HTR-8/SVneo (cell line): ENCODE data around the gene MED20.

Experiments used
- DNase-seq: peaks from one replicate; pipeline ENCODE4 v3.0.0; 2011; ENCODE audit warnings: low spot score, mixed read lengths; ENCODE audit not compliant: insufficient read length
- FAIRE-seq: peaks from 2 replicates; lab custom pipeline; 2011; peaks lifted over from hg19 to GRCh38; lab: Jason Lieb, UNC

The MED20 gene

DNA sequence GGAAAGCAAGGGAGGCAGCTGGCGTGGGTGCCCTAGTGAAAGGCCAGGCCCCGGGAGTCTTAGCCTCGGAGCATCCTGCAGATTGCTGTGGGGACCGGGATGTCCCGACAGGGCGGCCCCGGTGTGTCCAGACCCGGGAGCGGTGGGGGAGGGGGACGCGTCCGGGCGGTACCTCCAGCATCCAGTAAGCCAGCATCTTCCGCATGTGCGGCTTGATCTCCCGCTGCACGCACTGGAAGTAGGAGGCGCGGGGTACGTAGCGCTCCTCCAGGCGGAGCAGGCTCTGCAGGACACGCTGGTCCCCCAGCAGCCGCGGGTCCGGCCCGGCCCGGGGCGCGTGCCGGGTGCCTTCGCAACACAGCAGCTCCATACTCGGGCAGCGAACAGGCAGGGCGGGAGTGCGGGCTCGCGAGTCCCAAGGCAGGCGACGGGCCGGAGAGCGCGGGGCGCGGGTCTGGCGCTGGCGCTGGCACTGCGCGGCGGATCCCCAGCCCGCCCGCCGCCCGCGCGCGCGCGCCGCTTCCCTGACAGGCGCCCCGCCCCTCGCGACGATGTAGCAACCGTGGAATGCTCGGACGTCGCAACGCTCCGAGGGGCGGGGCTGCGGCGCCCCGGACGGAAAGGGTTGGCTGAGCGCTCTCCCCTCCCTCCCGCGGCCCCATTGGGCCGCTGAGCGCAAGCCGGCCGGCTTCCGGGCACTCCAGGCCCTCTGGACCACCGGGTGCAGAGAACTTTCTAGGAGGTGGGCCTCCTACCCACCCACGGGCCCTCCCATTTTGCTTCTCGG lies 20.5 kb upstream of the MED20 start, which contains the start of gene CCND3:
TSS of gene CCND3 (minus strand) at position 529 of the 787 bp plus-strand sequence. CDS start at position 370, 159 bp downstream.
- FAIRE-seq = peak; percentile 57
- DNase-seq = peak; percentile 91

DNA sequence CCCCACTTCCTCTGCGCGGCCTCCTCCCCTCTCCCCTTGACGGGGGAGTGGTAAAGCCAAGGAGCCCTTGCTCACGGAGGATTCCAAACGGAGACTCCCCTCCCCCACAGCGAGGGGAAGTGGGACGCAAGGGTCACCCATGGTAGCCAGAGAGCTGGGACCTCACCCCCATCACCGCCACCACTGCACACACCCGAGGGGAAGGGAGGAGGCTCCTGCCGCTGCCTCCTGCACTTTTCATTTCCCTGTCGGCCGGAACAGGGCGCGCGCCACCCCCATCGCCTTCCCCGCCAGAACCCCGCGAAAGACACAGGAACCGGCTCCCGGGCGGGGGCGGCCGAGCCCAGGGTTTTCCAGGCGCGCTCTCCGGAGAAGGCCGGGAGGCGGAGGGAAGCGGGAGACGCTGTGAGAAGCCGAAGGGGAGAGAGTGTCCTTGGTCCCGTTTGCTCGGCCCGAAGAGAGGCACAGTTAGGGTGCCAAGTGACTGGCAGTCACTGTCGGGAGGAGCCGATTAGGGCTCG lies 19.9 kb upstream of the MED20 start:
- FAIRE-seq = no peak
- peak; percentile 22 for DNase-seq

DNA sequence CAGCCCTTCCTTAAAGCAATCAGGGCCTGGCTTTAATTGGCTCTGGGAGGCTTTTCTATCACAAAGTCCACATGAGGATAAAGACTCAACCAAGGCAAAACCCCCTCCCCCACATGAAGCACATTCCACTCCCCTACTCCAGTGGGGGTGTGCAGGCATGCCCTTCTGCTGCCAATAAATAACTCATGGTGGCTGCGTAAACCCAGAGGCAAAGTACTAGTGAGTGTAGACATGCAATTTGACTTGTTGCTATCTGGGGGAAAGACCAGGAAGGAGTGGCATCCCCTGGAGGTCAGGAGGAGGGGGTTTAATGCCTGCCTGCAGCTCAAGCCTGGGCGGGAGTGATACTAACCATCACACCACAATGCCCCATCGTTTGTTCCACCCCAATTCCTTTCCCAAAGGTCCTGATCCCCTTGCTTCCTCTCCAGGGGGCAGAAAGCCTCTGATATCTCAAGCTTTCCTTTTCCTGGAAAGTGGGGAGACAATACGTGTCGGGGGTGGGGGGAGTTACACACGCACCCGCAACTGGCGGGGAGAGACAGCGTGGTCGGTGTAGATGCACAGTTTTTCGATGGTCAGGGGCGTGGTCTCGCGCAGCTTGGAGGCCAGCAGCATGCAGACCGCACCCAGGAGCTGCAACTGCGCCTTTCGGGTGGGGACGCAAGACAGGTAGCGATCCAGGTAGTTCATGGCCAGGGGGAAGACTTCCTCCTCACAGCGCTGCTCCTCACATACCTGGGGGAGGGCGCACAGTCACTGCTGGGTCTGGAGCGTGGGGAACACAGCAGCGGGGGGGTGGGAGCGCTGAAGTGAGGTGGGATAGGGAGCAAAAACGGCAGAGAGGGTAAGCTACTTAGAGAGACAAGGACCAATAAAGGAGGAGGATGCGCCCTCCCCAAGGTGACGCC lies 19.2 kb upstream of the MED20 start:
- FAIRE-seq (no peak), DNase-seq (no peak)

DNA sequence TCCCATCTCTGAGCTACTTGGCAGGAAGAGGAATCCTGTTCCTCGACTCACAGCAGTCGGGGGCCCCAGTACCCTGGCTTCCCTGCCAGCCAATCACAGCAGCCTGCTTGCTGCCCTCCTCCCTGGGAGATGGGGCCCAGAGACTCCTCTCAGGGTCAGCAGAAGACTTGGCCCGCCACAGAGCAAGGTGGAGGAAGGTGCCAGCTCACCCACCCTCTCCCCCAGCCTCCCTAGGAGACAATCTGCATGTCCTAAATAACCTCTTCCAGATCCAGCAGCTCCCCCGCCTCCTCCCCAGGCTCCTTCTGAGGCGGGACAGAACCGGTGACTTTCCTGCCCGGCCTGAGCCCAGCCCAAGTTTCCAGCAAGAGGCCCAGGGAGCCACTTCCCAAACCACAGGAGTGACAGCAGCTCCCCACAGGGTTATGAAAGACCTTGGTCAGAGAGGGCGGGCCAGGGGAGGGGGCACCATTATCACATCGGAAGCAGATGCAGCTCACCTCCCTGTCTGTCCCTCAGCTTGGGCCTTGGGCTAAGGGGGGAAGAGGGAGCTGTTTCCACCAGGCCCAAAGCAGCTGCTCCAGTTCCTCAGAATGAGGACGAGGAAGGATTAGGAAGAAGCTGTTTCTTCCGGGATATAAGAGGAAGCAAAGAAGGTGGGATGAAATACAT lies 18.4 kb upstream of the MED20 start:
- FAIRE-seq (no peak), DNase-seq (no peak)

DNA sequence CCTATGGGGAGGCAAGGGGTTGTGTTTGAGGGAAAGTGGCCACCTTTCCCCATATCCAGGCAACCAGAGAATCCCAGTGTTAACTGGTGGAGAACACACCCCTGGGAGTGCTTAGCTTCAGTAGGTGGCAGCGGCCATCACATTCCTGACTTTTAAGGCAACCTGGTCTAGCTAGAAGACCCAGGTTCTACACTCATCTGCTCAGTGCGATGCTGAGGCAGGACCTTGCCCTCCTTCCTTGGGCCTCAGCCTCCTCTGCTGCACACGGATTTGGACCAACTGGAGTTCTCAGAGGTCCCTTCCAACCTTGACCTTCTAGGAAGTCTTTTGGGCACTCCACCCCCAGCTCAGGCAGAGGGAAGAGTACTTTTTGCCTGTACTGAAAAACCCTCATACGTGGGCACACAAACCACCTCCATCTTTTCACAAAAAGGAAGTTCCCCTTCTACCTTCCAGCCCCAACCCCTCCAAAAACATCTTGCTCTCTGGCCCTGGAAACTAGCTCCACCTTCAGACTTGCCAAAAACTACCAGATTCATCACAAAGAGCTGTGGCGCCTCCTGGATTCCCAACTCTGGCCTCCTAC lies 17.7 kb upstream of the MED20 start:
- DNase-seq (no peak), FAIRE-seq (no peak)

DNA sequence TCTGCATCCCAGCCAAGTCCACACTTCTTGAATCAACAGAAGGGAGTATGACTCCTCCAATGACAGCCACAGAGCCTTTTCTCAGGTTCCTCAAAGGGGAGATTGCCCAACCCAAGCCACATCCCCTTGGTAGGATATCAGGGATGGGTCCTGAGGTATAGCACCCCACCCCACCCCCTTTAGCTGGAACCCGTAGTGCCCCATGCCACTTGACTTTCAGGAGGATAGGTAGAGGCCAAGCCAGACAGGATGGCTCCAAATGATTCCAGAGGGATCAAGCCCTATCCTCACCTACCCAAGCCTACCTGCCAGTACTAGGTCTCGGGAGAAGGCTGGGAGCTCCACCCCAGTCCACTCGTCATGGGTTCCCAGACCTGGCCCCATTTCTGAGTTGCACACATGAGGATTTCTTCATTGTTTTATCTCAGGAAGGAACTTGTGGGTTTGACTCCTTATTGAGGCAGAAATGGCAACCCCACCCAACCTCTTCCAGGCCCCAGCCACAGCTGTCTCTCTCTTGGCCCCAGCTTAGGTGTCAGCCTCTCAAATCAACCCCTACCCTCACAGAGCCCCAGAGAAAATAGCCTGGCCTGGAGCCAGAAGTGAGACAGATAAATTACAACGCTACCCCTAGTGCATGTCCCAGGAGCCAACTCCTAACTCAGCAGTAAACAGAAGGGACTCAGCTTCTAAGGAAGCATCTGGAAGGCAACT lies 17.1 kb upstream of the MED20 start:
- no peak for FAIRE-seq
- no peak for DNase-seq

DNA sequence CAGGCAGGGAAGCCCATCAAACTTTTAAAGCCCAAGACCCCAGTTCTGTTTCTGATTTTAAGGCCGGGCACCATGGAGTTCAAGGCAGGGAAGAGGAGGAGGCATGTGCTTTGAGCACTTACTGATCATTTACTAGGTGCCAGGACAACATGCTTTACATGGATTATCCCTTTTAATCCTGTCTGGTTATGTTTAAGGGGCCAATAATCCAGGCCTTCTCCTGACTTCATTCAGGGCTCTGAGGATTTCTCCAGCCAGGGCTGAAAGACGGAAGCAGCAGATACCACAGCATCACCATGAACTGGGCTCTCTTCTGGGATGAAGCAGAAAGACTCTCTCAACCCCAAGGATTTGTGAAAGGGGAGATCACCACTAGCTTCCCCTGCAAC lies 16.5 kb upstream of the MED20 start:
- DNase-seq (no peak), FAIRE-seq (no peak)

DNA sequence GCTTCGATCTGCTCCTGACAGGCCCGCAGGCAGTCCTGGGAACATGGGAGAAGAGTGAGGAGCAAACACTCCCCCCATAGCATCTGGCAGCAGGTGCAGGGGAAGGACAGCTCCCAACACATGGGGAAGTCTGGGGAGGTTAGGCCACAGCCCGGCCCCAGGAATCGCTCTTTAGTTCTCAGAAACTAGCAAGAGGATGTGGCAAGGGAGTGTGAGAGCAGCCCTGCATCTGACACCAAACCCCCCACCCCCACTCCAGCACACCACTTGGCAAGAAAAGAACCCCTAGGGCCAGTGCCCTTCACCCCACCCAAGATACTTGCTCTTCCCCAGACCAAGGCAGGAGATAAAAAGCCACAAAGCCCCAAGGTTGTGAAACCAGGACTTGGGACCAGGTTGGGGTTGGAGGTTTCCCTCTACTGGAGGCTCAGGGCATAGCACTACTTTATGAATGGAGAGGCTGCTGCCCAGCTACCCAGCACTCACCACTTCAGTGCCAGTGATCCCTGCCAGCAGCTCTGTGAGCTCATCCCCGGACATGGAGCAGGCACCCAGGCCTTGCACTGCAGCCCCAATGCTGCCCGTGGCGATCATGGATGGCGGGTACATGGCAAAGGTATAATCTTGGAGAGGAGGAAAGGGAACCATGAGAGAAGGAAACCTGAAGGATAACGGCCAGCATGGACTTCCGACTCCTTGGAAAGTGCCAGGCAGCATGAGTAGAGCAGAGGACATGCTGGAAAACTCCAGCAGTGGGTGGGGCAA lies 15.3 kb upstream of the MED20 start:
- DNase-seq (peak; percentile 81), FAIRE-seq (peak; percentile 26)

DNA sequence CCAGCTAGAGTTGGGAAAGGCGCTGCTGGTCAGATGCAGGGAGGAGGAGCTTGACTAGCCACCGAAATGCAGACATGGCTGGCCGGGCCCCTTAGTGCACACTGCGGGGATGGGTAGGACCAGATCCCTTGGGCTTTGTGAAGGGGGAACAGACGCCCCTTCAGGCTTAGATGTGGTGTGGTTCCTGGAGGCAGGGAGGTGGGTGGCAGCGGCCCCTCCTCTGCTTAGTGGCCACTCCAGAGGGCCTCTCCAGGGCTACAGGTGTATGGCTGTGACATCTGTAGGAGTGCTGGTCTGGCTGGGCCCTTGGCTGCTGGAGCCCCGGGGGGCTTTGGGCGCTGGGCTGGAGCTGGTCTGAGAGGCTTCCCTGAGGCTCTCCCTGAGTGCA lies 14.7 kb upstream of the MED20 start:
- FAIRE-seq (no peak), DNase-seq (no peak)

DNA sequence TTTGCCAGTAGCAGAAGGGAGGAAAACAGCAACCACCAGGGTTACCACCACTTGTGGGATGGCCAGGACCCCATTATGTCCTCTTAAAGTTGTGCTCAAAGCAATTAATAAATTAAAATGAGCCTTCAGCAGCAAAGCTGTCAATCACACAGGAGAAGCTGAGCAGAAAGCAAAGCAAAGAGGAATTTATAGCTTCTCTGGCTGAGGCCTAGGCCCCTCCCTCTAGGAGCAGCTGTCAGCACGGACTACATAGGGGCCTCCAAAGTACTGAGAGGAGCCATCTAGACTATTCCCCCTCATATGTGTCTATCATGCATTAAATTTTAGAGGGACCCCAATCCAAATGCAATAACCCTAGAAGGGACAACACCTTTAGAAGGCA lies 14.2 kb upstream of the MED20 start:
- no peak for FAIRE-seq
- DNase-seq = no peak

DNA sequence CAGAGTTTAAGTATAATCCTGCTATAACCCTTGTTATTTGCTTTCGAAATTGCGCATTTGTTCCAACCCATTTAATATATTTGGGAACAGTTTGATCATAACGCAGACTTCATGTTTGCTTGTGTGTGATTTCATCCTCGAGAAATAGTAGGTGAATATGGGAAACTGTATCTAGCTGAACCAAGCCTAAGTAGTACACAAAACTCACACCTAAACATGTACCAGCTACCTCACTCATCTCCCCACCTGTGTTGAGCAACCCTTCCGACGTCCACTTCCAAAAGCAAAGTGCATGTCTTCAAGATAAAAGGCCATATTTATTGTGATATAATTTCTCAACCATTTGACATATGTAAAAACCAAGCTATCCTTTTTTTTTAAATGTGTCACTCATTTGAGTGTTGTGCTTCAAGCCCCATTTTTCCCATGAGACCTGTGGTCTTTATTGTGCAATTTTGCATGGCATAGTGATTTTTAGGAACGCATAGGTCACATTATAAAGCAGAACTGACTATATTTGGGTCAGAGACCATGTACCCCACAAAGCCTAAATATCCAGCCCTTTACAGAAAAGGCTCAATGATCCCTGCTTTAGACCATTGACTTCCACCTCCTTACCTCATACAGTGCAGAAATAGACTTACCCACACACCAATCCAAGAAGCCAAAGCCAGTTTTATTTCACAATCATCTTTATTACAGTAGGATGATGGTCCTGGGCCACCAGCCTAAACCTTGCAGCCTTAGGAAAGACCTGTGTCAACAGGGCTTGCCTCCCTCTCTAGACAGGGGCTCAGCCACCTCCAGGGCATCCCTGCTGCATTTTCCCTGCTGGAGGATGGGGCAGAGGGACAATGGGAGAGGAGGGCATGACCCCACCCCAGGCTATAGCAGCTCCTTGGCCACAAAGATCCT lies 13.6 kb upstream of the MED20 start:
- DNase-seq (no peak), FAIRE-seq (no peak)

DNA sequence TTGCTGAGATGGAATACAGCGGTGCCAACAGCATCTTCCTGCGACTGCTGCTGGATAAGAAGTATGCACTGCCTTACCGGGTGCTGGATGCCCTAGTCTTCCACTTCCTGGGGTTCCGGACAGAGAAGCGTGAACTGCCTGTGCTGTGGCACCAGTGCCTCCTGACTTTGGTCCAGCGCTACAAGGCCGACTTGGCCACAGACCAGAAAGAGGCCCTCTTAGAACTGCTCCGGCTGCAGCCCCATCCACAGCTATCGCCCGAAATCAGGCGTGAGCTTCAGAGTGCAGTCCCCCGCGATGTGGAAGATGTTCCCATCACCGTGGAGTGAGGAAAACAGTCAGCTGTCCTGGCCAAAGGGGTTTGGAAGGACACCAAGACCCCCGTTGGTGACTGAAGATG lies 11.4 kb upstream of the MED20 start:
- FAIRE-seq (no peak), DNase-seq (no peak)

DNA sequence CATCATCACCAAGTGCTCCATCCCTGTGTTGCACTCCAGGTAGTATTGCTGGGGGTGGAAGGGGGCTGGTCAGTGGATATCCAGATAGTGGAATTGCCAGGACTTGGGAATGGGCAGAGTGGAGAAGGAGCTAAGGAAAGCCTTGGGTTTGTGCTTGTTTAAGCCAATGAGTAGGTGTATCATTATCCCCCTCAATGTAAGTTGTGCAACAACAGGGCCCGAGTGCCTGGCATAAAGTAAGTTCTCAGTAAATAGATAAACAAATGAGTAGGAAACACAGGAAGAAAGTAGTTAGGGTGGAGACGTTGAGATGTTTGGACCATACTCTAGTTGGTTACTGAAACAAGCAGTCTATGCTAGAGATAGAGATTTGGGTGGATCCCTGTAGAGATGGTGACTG lies 10.9 kb upstream of the MED20 start:
- DNase-seq (no peak), FAIRE-seq (no peak)

DNA sequence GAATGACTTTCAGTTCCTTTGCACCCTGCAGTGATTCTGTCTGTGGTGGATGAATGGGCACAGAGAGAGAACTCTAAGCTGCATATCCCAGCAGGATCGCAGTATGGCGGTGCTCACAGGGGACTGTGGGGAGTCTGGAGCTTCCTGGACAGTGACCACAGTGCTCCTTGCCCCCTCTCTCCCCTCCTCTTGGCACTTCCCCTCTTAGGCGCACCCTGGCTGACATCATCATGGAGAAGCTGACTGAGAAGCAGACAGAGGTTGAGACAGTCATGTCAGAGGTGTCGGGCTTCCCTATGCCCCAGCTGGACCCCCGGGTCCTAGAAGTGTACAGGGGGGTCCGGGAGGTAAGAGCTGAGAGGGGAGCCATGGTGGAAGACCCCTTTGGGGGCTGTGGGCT lies 9.0 kb upstream of the MED20 start:
- FAIRE-seq (no peak), DNase-seq (no peak)

DNA sequence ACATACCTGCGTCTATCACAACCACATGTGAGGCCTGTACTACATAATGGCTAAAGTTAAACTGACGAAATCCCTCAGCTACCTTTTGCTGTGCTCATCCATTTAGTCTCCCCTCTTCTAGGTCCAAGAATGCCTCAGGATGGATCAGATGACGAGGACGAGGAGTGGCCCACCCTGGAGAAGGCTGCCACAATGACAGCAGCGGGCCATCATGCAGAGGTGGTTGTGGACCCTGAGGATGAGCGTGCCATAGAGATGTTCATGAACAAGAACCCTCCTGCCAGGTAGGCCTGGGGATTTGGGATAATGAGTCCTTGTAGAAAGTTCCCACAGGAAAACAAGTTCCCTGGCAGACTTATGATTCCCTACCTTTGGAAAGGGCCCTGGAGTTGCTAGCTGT lies 6.3 kb upstream of the MED20 start:
- FAIRE-seq = no peak

DNA sequence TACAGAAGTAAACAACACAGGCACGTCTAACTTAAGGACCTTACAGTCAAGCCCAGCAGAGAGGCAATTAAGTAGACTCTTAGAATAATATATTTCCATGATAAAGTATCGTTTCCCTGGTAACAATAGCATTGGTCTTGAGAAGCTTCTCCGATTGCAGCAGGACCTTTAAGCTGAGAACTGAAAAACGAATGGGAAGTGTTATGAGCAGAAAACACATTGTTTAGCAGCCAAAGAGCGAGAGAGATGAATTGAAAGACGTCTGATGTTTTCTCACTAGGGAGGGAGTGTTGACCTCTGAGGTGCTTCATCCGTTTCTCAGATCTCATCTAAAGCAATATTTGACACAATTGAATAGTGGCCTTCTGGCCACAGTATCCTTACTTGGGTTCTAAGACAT lies 1.2 kb upstream of the MED20 start:
- DNase-seq (no peak), FAIRE-seq (no peak)

More for the DNA sequence above, 6.3 kb upstream of the MED20 start:
- DNase-seq = no peak

DNA sequence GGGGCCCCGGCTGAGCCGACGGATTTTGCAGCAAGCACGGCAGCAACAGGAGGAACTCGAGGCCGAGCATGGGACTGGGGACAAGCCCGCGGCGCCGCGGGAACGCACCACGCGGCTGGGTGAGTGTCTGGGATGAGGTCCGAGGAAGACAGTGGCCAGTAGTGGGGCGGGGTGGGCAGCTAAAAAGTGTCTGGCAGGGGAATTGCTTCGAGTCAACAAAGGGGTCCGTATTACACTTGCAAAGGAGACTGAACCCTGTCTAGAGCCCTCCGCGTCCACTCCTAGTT lies 716 bp upstream of the MED20 start:
- no peak for FAIRE-seq
- no peak for DNase-seq

DNA sequence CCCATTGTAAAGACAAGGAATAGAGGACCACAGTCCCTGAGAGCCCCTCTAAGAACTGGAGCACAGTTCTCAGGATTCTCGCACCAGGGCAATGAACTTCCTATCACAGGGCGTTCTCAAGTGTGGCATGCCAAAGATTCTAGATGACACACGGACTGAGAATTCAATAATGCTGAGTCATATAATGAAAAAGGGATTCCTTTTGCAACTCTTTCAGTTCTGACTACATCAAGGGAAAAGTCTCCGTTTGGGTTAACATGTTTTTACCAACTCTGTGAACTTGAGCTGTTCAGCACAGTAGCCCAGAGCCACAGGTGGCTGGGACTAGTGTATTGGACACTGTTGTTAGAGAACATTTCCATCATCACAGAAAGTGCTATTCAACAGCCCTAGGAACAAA lies 3.4 kb downstream of the MED20 start:
- FAIRE-seq (no peak), DNase-seq (peak; percentile 87)
